Prostate gland (tissue), 2 donors: Measurements from ENCODE around the gene WDFY4.

ENCODE experiments used
- POLR2AphosphoS5 ChIP-seq: sonication (generic); formaldehyde crosslinking; IDR thresholded peaks from one replicate; pipeline ENCODE4 v1.6.1; 2017; ENCODE audit warnings: antibody characterized with exemption
- TF ChIP-seq, protein P1 (sequence below), 4 experiments: fragments of 200-600 bp in 2 of 4; fragments of 450-650 bp in 2 of 4; sonication (generic) in 2 of 4; IDR thresholded peaks; 1 replicate in 3 of 4; 2 replicates in 1 of 4; pipeline ENCODE4 v1.5.1; 2016 to 2019; ENCODE audit warnings: antibody characterized with exemption in 4 of 4, mild to moderate bottlenecking in 2 of 4, moderate library complexity in 2 of 4

DNA sequence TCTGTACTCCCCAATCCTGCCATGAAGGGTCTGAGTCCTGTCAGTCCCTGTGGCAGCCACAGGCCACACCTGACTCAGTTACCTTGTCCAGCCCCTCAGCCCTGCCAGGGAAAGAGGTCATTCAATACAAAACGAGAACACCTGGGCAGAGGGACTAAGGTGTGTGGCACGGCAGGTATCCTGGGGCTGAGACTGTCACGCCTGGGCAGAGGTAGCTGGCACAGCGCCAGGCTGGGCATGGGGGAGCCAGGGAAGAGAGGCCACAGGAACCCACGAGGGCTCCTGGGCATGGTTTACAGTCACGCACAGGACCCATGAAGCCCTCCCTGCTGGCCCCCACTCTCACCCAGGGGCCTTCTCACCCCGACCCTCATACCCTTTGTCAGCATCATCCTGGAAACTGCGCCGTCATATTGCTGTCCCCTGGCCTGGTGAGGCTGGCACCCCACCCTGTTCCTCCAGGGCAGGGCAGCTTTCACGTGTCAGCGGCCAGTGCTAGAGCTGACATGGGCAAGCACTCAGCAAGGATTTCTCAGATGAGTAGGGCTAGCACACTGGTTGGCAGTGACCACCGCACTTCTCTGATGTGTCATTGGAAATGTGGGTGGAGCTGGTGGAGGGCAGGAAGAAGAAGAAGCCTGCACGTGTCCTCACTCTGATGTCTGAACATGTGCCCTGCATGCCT is 212.2 kb downstream of the WDFY4 start:
- no peak for TF ChIP-seq POLR2AphosphoS5
- TF ChIP-seq, protein P1, sequence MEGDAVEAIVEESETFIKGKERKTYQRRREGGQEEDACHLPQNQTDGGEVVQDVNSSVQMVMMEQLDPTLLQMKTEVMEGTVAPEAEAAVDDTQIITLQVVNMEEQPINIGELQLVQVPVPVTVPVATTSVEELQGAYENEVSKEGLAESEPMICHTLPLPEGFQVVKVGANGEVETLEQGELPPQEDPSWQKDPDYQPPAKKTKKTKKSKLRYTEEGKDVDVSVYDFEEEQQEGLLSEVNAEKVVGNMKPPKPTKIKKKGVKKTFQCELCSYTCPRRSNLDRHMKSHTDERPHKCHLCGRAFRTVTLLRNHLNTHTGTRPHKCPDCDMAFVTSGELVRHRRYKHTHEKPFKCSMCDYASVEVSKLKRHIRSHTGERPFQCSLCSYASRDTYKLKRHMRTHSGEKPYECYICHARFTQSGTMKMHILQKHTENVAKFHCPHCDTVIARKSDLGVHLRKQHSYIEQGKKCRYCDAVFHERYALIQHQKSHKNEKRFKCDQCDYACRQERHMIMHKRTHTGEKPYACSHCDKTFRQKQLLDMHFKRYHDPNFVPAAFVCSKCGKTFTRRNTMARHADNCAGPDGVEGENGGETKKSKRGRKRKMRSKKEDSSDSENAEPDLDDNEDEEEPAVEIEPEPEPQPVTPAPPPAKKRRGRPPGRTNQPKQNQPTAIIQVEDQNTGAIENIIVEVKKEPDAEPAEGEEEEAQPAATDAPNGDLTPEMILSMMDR (IDR thresholded peaks at IDR 0.05), result no peak
